ENCODE results near the gene ASTN2. TPM values are rescaled to one million over a fixed set of nuclear protein-coding genes. Genes with fewer than 3 reads are reported as not detected.

ASTN2 gene
- polyA plus RNA-seq, 3 donors from 2014 or later, result 1.7 to 4.5 (median 2.2) TPM

DNA sequence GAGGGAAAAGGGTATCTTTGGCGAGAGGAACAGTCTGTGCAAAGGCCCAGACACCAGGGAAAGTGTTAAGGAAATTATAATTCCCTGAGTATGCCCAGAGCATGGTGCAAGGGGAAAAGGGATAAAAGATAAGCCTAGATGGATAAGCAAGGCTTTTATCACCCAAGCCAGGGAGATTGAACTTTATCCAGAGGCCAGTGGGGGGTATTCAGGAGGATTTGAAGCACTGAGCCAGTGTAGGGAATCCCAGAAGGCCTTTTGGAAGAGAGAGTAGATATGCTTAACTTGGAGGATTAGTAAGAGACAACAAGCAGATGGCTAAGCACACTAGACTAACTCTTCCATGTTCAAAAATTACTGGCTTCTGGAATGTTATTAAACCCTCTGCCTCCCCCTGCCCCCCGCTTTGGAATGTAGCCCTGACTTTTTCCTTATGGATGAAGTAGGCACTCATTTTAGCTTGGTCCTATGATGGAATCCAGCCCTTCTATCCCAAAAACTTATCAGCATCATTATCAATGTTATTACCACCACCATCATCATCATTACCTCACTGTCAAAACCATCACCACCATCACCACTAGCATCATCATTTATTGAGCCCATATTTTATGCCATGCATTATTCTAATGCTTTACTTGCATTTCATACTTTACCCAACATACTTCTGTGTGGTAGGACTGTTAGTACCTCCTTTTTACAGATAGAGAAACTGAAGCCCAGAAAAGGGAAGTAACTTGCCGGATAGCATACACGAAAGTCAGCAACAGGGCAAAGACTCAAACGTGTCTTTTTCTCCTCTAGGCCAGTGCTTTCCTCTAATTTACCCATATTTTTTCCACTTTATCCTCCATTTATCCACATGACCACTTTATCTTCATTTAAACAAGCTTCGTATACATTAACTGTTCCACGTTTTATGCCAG is 1024.3 kb downstream of the ASTN2 start:
- Mint-ChIP-seq H3K9me3 (peaks cover 0 to 14% (median 6%) of the 10 kb centered on the region in 6 donors), H3K27ac (no peak overlapping the region), H3K4me3 (no peak overlapping the region), H3K4me1 (no peaks in the 10 kb centered on the region), H3K27me3 (ENCODE audit: low read depth in 3 of 3) (peaks cover 0 to 4% (median 3%) of the 10 kb centered on the region in 3 donors), H3K36me3 (peaks cover 0 to 4% (median 0%) of the 10 kb centered on the region in 3 donors)
- DNase-seq, result no peak

DNA sequence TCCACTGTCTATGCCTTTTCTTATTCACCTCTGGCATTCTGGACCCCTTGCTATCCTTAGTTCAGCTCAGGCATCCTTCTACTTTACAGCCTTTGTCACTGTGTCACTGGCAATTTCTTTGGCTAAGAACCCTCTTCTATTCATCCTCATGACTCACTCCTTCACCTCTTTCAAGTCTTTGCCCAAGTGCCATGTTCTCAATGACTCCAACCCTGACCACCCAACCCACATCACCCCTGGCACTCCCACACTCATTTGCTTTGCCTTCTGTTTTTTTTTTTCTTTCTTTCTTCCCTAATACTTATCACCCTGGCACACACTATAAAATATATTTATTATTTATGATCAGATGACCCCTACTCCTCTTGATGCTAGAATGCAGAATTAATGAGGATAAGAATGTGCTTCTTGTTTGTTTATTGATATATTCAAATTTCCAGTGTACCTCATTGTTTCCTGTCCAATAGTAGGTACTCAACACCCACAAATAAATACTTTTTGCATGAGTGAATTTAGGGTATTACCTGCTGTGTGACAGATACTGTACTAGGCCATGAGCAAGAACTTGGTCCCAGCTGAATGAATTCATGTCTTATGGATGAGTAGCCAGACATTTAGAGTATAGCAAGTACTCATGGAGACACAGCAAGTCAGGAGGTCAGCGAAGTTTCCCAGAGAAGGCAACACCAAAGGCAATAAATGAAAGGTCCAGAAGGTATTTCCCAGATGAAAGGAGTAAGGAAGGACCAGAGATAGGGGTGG is 1025.1 kb downstream of the ASTN2 start:
- Mint-ChIP-seq H3K27me3 (ENCODE audit: low read depth in 3 of 3) (peaks cover 0 to 4% (median 3%) of the 10 kb centered on the region in 3 donors), H3K4me1 (no peaks in the 10 kb centered on the region), H3K4me3 (no peak overlapping the region), H3K27ac (peak overlapping the region in 1 of 6 donors; percentile 21), H3K9me3 (peaks cover 0 to 18% (median 6%) of the 10 kb centered on the region in 6 donors), H3K36me3 (peaks cover 0 to 4% (median 0%) of the 10 kb centered on the region in 3 donors)
- DNase-seq, result no peak

DNA sequence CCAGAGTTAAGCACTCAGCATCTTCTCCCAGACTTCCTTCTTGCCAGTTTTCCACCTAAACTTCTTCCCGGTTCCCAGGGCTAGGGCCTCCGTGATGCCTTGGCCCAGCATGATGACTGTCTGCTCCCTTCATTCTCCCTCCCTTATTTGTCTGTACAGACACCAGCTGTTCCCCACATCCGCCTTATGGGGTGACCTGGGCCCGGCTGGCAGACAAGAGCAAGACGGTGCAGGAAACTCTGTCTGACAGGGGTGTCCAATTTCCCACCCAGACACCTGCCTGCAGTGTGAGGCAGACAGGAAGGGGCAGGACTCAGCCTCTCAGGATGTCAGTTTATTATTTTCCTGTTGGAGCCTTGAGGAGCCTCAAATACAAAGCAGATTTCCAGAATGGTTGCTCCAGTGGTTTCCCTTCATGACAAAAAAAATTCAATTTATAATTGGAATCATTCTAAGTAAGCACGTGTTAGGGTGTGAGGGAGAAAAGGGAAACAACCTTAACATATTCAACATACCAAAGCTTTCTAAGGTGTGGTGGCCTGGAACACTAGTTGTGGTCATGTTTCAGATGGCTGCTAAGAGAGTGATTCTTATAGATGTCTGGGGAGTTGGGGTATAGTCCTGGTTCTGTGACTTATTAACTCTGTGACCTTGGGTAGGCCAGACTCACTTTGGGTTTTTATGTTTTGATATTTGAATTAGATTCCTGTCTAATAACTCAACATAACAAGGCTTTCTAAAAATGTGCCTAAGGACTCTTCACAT is 1026.7 kb downstream of the ASTN2 start:
- Mint-ChIP-seq H3K4me1 (no peaks in the 10 kb centered on the region), H3K9me3 (peaks cover 0 to 23% (median 4%) of the 10 kb centered on the region in 6 donors), H3K4me3 (no peak overlapping the region), H3K27me3 (ENCODE audit: low read depth in 3 of 3) (peaks cover 0 to 4% (median 0%) of the 10 kb centered on the region in 3 donors), H3K36me3 (no peaks in the 10 kb centered on the region), H3K27ac (no peak overlapping the region)
- DNase-seq, result no peak

DNA sequence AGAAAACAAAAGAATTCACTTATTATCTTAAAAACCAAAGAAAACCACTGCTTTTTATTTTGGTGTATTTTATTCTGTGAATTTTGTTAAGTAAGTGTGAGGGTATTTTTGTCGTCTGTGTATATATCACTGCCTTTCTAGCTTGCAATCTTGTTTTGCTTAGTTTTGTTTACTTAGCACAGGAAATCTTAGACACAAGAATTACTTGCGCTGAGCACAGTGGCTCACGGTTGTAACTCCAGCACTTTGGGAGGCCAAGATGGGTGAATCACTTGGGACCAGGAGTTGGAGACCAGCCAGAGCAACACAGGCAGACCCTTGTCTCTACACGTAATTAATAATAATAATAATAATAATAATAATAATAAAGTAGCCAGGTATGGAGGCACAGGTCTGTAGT is 1030.9 kb downstream of the ASTN2 start:
- no peak overlapping the region for H3K27ac Mint-ChIP-seq
- H3K27me3 Mint-ChIP-seq (ENCODE audit: low read depth in 3 of 3), result peaks cover 0 to 4% (median 0%) of the 10 kb centered on the region in 3 donors
- no peaks in the 10 kb centered on the region for H3K4me1 Mint-ChIP-seq
- H3K4me3 Mint-ChIP-seq, result no peak overlapping the region
- peaks cover 0 to 18% (median 2%) of the 10 kb centered on the region in 6 donors for H3K9me3 Mint-ChIP-seq
- peaks cover 0 to 4% (median 0%) of the 10 kb centered on the region in 3 donors for H3K36me3 Mint-ChIP-seq
- no peak for DNase-seq

- no peak overlapping the region for H3K27ac Mint-ChIP-seq
- H3K4me3 Mint-ChIP-seq, result no peak overlapping the region
- no peaks in the 10 kb centered on the region for H3K4me1 Mint-ChIP-seq
- peaks cover 0 to 4% (median 0%) of the 10 kb centered on the region in 3 donors for H3K27me3 Mint-ChIP-seq (ENCODE audit: low read depth in 3 of 3)
- H3K9me3 Mint-ChIP-seq, result peaks cover 0 to 20% (median 2%) of the 10 kb centered on the region in 6 donors
- H3K36me3 Mint-ChIP-seq, result peaks cover 0 to 4% (median 0%) of the 10 kb centered on the region in 3 donors
- DNase-seq, result no peak
These were observed 1031.7 kb downstream of the ASTN2 start for GRCh38 chr9:116383133-116383532.

DNA sequence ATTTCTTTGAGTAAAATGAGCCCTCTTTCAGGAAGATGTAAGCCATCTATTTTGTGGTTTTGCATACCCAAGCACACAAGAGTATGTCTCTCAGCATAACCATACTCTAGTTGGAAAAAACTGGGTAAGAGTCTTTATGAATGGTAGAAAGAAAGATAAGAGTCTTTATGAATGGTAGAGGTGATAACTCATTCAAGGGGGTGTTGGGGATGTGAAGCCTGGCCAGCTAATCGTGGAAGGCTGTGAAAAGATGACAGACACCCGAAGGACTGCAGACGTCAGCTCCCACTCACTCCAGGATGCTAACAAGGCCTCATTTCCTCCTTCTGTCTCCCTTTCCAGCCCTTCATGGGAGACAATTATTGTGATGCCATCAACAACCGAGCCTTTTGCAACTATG is 1032.8 kb downstream of the ASTN2 start:
- no peak for DNase-seq
- peaks cover 0 to 4% (median 0%) of the 10 kb centered on the region in 3 donors for H3K36me3 Mint-ChIP-seq
- H3K9me3 Mint-ChIP-seq, result peaks cover 0 to 30% (median 4%) of the 10 kb centered on the region in 6 donors
- H3K27ac Mint-ChIP-seq, result no peak overlapping the region
- no peak overlapping the region for H3K4me3 Mint-ChIP-seq
- H3K4me1 Mint-ChIP-seq, result no peaks in the 10 kb centered on the region
- H3K27me3 Mint-ChIP-seq (ENCODE audit: low read depth in 3 of 3), result peaks cover 0 to 4% (median 0%) of the 10 kb centered on the region in 3 donors

DNA sequence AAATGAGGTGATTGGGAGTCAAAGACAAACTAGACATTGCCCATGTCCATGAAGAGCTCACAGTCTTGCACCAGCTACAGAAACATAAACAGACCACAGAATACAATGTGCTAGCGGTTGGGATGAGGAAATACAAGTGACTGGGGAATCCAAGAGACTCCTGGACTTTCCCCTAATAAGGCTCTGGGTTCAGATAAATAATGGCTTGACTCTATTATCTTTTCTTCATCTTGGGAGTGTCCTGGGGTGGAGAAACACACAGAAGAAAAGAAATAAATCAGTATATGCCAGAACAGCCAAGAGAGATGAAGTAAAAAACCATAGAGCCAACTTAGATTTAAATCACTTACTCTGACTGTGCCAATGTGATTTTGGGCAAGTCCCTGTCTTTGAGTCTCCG is 1033.5 kb downstream of the ASTN2 start:
- peaks cover 0 to 4% (median 0%) of the 10 kb centered on the region in 3 donors for H3K36me3 Mint-ChIP-seq
- no peaks in the 10 kb centered on the region for H3K4me1 Mint-ChIP-seq
- DNase-seq, result no peak
- H3K27ac Mint-ChIP-seq, result no peak overlapping the region
- peaks cover 0 to 30% (median 4%) of the 10 kb centered on the region in 6 donors for H3K9me3 Mint-ChIP-seq
- H3K4me3 Mint-ChIP-seq, result no peak overlapping the region
- H3K27me3 Mint-ChIP-seq (ENCODE audit: low read depth in 3 of 3), result no peaks in the 10 kb centered on the region

DNA sequence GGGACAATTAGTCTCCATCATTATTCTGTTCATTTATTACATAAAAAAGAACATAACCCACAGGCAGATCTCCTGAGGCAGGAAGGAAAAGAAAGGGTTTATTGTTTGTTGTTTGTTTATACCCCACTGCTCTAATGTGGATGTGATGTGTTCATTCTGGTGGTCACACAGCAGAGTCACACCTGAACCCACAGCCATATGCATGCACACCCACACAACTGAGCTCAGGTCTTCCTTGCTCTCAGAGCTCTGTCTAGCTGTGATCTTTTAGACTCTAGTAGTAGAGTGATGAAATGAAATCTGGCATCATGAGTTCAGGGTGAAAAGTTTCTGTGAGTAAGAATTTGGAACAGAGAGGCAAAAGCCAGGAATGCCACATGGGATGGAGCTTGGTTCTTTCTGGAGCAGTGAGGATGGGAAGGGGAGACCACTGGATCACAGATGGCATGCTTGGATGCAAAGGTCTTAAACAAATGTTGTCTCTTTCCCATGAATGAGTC is 1034.3 kb downstream of the ASTN2 start:
- no peaks in the 10 kb centered on the region for H3K27me3 Mint-ChIP-seq (ENCODE audit: low read depth in 3 of 3)
- H3K27ac Mint-ChIP-seq, result no peak overlapping the region
- H3K4me1 Mint-ChIP-seq, result no peaks in the 10 kb centered on the region
- H3K9me3 Mint-ChIP-seq, result peaks cover 0 to 24% (median 4%) of the 10 kb centered on the region in 6 donors
- no peak for DNase-seq
- H3K36me3 Mint-ChIP-seq, result peaks cover 0 to 4% (median 0%) of the 10 kb centered on the region in 3 donors
- H3K4me3 Mint-ChIP-seq, result no peak overlapping the region

- Mint-ChIP-seq H3K27ac (no peak overlapping the region), H3K4me3 (no peak overlapping the region), H3K27me3 (ENCODE audit: low read depth in 3 of 3) (no peaks in the 10 kb centered on the region), H3K4me1 (no peaks in the 10 kb centered on the region), H3K9me3 (peaks cover 0 to 20% (median 4%) of the 10 kb centered on the region in 6 donors), H3K36me3 (peaks cover 0 to 4% (median 0%) of the 10 kb centered on the region in 3 donors)
- DNase-seq, result no peak
These were observed 1035.0 kb downstream of the ASTN2 start for GRCh38 chr9:116379821-116380220.

- peaks cover 0 to 4% (median 0%) of the 10 kb centered on the region in 3 donors for H3K36me3 Mint-ChIP-seq
- H3K27me3 Mint-ChIP-seq (ENCODE audit: low read depth in 3 of 3), result no peaks in the 10 kb centered on the region
- DNase-seq, result no peak
- no peak overlapping the region for H3K27ac Mint-ChIP-seq
- H3K4me3 Mint-ChIP-seq, result no peak overlapping the region
- H3K4me1 Mint-ChIP-seq, result no peaks in the 10 kb centered on the region
- peaks cover 0 to 20% (median 4%) of the 10 kb centered on the region in 6 donors for H3K9me3 Mint-ChIP-seq
These were observed 1036.0 kb downstream of the ASTN2 start for GRCh38 chr9:116378873-116379272.

DNA sequence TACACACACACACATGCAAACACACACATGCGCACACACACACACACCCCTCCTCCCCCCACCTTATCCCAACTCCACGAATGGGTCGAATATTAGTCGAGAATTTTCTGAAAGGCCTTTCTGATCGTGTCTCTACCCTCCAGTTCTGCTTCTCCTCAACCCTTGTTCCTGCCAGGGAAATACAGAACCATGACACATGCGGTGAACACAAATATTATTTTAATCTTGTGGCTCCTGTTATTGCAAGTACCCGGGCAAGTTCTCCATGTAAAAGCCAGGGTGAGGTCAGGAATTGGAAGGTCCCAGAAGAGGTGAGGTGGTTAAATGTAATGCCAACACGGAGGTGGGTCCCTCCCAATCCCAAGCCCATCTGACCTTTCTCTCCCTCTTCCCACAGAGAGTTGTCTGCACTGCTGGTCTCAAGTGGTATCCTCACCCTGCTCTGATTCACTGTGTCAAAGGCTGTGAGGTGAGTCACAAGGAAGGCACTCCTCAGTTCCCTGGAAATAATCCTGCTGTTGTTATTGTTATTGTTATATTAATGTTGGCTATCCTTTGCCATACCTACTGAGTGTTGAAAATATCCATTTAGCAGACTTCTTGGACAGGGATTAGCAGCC is 1037.6 kb downstream of the ASTN2 start:
- H3K36me3 Mint-ChIP-seq, result no peaks in the 10 kb centered on the region
- peaks cover 0 to 14% (median 4%) of the 10 kb centered on the region in 6 donors for H3K9me3 Mint-ChIP-seq
- no peak overlapping the region for H3K4me3 Mint-ChIP-seq
- H3K27me3 Mint-ChIP-seq (ENCODE audit: low read depth in 3 of 3), result no peaks in the 10 kb centered on the region
- H3K4me1 Mint-ChIP-seq, result no peaks in the 10 kb centered on the region
- H3K27ac Mint-ChIP-seq, result no peak overlapping the region
- DNase-seq, result no peak

All from immature natural killer cell (primary cell).